H1 (cell line): ENCODE data around the gene BZW1. TPM values are rescaled to one million over a fixed set of nuclear protein-coding genes. Genes with fewer than 3 reads are reported as not detected.

Experiments
- CTCF ChIA-PET: fragments of 300-600 bp; sonication (Branson Sonifier 250); formaldehyde crosslinking; loops from one replicate; lab custom pipeline; 2021; ENCODE audit not compliant: partially characterized antibody; lab: Charles Lee
- POLR2A ChIA-PET: fragments of 300-600 bp; sonication (Branson Sonifier 250); formaldehyde crosslinking; loops from one replicate; lab custom pipeline; 2021; ENCODE audit warnings: inconsistent platforms; ENCODE audit not compliant: partially characterized antibody; lab: Charles Lee
- DNase-seq, 2 experiments: peaks; one replicate each; pipeline versions ENCODE4 v3.0.0 to v3.0.0-alpha.2; 2010 to 2022; ENCODE audit warnings: low spot score in 2 of 2, low read depth in 1 of 2, mixed read lengths in 1 of 2
- FAIRE-seq: peaks from 2 replicates; lab custom pipeline; 2011; peaks lifted over from hg19 to GRCh38; lab: Jason Lieb, UNC
- H2AFZ ChIP-seq: 2 replicates; pipeline ENCODE4 v1.8.1; 2012; ENCODE audit warnings: low read length, inconsistent platforms
- H2AK5ac ChIP-seq: 2 replicates; pipeline ENCODE4 v1.6.1; 2013; ENCODE audit warnings: low read depth, low read length
- H2BK120ac ChIP-seq: replicated peaks from 2 replicates; pipeline ENCODE3; 2013; ENCODE audit warnings: low read depth, low read length, inconsistent platforms
- H2BK12ac ChIP-seq: 2 replicates; pipeline ENCODE4 v1.6.1; 2013; ENCODE audit warnings: low read depth, low read length
- H2BK15ac ChIP-seq: 2 replicates; pipeline ENCODE4 v1.6.1; 2013; ENCODE audit warnings: low read length
- H2BK20ac ChIP-seq: 2 replicates; pipeline ENCODE4 v1.6.1; 2013; ENCODE audit warnings: low read length
- H2BK5ac ChIP-seq: 2 replicates; pipeline ENCODE4 v1.6.1; 2013; ENCODE audit warnings: low read depth, low read length
- H3K14ac ChIP-seq: 2 replicates; pipeline ENCODE4 v1.6.1; 2013; ENCODE audit warnings: inconsistent platforms; ENCODE audit not compliant: insufficient read length
- H3K18ac ChIP-seq: 2 replicates; pipeline ENCODE4 v1.6.1; 2013; ENCODE audit warnings: low read length; ENCODE audit errors: extremely low read depth
- H3K23ac ChIP-seq: 2 replicates; pipeline ENCODE4 v1.6.1; 2013; ENCODE audit warnings: inconsistent platforms; ENCODE audit not compliant: insufficient read length
- H3K23me2 ChIP-seq: 2 replicates; pipeline ENCODE4 v1.6.1; 2013; ENCODE audit warnings: low read depth, low read length
- H3K27ac ChIP-seq: 2 replicates; pipeline ENCODE4 v1.6.1; 2011; ENCODE audit warnings: low read depth, low read length, inconsistent platforms
- H3K27me3 ChIP-seq, 4 experiments: replicated peaks in 1 of 4; 1 replicate in 1 of 4; 2 replicates in 3 of 4; pipeline versions ENCODE4 v1.6.1 to v1.8.1; 2011 to 2013; ENCODE audit warnings: low read length in 3 of 4, mild to moderate bottlenecking in 3 of 4, inconsistent platforms in 2 of 4, mixed read lengths in 2 of 4, moderate library complexity in 1 of 4; ENCODE audit not compliant: control insufficient read depth in 3 of 4, insufficient read depth in 3 of 4; ENCODE audit errors: extremely low read depth in 1 of 4
- H3K36me3 ChIP-seq, 4 experiments: 2 replicates each; pipeline versions ENCODE4 v1.6.1 to v1.8.1; 2011 to 2013; ENCODE audit warnings: mild to moderate bottlenecking in 4 of 4, low read length in 3 of 4, moderate library complexity in 2 of 4, control low read depth in 1 of 4, inconsistent platforms in 1 of 4; ENCODE audit not compliant: insufficient read depth in 4 of 4, control insufficient read depth in 2 of 4
- H3K4ac ChIP-seq: replicated peaks from 2 replicates; pipeline ENCODE3; 2013; ENCODE audit warnings: low read length, low read depth, mixed read lengths, inconsistent platforms; ENCODE audit not compliant: insufficient read length
- H3K4me1 ChIP-seq, 4 experiments: replicated peaks in 1 of 4; 1 replicate in 1 of 4; 2 replicates in 3 of 4; pipeline versions ENCODE4 v1.6.1 to v1.8.1; 2011 to 2013; ENCODE audit warnings: low read length in 3 of 4, inconsistent platforms in 2 of 4, mixed read lengths in 1 of 4; ENCODE audit not compliant: insufficient read depth in 4 of 4, control insufficient read depth in 3 of 4
- H3K4me2 ChIP-seq, 2 experiments: 2 replicates each; pipeline versions ENCODE4 v1.6.1 to v1.8.1; 2011 to 2013; ENCODE audit warnings: low read depth in 2 of 2, low read length in 2 of 2, control low read depth in 1 of 2, inconsistent platforms in 1 of 2, mild to moderate bottlenecking in 1 of 2; ENCODE audit not compliant: insufficient read depth in 1 of 2
- H3K4me3 ChIP-seq, 4 experiments: fragments of 200-600, 300-600 bp in 1 of 4; sonication (generic), shearing (Covaris generic), sonication (Bioruptor Twin) in 1 of 4; 2 replicates each; pipeline versions ENCODE4 v1.5.1 to v1.8.1; 2011 to 2016; ENCODE audit warnings: low read length in 4 of 4, low read depth in 3 of 4, control low read depth in 2 of 4, inconsistent platforms in 2 of 4, mild to moderate bottlenecking in 2 of 4, mixed read lengths in 1 of 4, moderate library complexity in 1 of 4; ENCODE audit not compliant: insufficient read depth in 2 of 4; ENCODE audit errors: extremely low read depth in 1 of 4
- H3K56ac ChIP-seq: replicated peaks from 2 replicates; pipeline ENCODE3; 2013; ENCODE audit warnings: low read depth, mild to moderate bottlenecking, mixed read lengths, low read length, inconsistent platforms; ENCODE audit not compliant: insufficient read length
- H3K79me1 ChIP-seq: 2 replicates; pipeline ENCODE4 v1.6.1; 2013; ENCODE audit warnings: low read depth, low read length, control low read depth
- H3K79me2 ChIP-seq, 2 experiments: 2 replicates each; pipeline versions ENCODE4 v1.6.1 to v1.8.1; 2012 to 2013; ENCODE audit warnings: low read length in 2 of 2, mild to moderate bottlenecking in 2 of 2, inconsistent platforms in 1 of 2; ENCODE audit not compliant: insufficient read depth in 2 of 2, control insufficient read depth in 1 of 2
- H3K9ac ChIP-seq, 4 experiments: replicated peaks in 1 of 4; 1 replicate in 1 of 4; 2 replicates in 3 of 4; pipeline versions ENCODE4 v1.6.1 to v1.8.1; 2011 to 2013; ENCODE audit warnings: low read depth in 3 of 4, low read length in 3 of 4, control low read depth in 2 of 4, mild to moderate bottlenecking in 2 of 4, moderate library complexity in 2 of 4, inconsistent platforms in 1 of 4; ENCODE audit errors: extremely low read depth in 1 of 4
- H3K9me3 ChIP-seq, 2 experiments: 2 replicates each; pipeline versions ENCODE4 v1.6.1 to v1.8.1; 2012 to 2013; ENCODE audit warnings: mild to moderate bottlenecking in 2 of 2, moderate library complexity in 2 of 2, control low read depth in 1 of 2, inconsistent platforms in 1 of 2, low read depth in 1 of 2, low read length in 1 of 2, mixed read lengths in 1 of 2; ENCODE audit not compliant: insufficient read depth in 2 of 2
- H4K20me1 ChIP-seq, 2 experiments: replicated peaks in 1 of 2; 2 replicates each; pipeline versions ENCODE3 to v1.8.1; 2011 to 2013; ENCODE audit warnings: inconsistent platforms in 2 of 2, low read length in 2 of 2, mild to moderate bottlenecking in 1 of 2; ENCODE audit not compliant: insufficient read depth in 2 of 2, control insufficient read depth in 1 of 2
- H4K5ac ChIP-seq: 2 replicates; pipeline ENCODE4 v1.6.1; 2013; ENCODE audit warnings: low read length, low read depth, mixed read lengths, inconsistent platforms; ENCODE audit not compliant: insufficient read length
- H4K8ac ChIP-seq: 2 replicates; pipeline ENCODE4 v1.8.0; 2013; ENCODE audit warnings: mild to moderate bottlenecking, moderate library complexity, low read length, inconsistent platforms; ENCODE audit not compliant: insufficient read depth; ENCODE audit errors: extremely low read depth
- H4K91ac ChIP-seq: replicated peaks from 2 replicates; pipeline ENCODE3; 2013; ENCODE audit warnings: low read length, mixed read lengths, inconsistent platforms; ENCODE audit not compliant: insufficient read length
- E2F6 ChIP-seq: IDR thresholded peaks from 2 replicates; pipeline ENCODE4 v1.6.1; 2012; ENCODE audit warnings: inconsistent platforms
- EGR1 ChIP-seq: IDR thresholded peaks from 2 replicates; pipeline ENCODE4 v1.6.1; 2011; ENCODE audit warnings: low read depth, low read length, borderline replicate concordance
- GABPA ChIP-seq: IDR thresholded peaks from 2 replicates; pipeline ENCODE4 v1.6.1; 2011; ENCODE audit warnings: mild to moderate bottlenecking, low read length, moderate library complexity, borderline replicate concordance; ENCODE audit not compliant: insufficient read depth
- JUN ChIP-seq: IDR thresholded peaks from 2 replicates; pipeline ENCODE4 v1.6.1; 2011; ENCODE audit warnings: low read depth, mild to moderate bottlenecking, improper control_type of control experiment, low read length
- POLR2A ChIP-seq, 2 experiments: IDR thresholded peaks; 1 replicate in 1 of 2; 2 replicates in 1 of 2; pipeline ENCODE4 v1.6.1; 2011; ENCODE audit warnings: low read depth in 2 of 2, low read length in 2 of 2, mild to moderate bottlenecking in 2 of 2; ENCODE audit errors: control extremely low read depth in 1 of 2
- WGBS, 2 experiments: shearing (Covaris generic) in 1 of 2; methylation state at CpG; one replicate each; pipeline versions ENCODE4 v1.1.6 to v1.1.7; 2013 to 2015; ENCODE audit warnings: low lambda C conversion rate in 2 of 2, mixed read lengths in 2 of 2, inconsistent platforms in 1 of 2, low coverage in 1 of 2, missing lambda C conversion rate in 1 of 2; ENCODE audit not compliant: insufficient replicate concordance in 2 of 2, insufficient coverage in 1 of 2, insufficient read length in 1 of 2; ENCODE audit errors: extremely low coverage in 1 of 2, missing lambda C conversion rate in 1 of 2; 5-methylcytosine and 5-hydroxymethylcytosine counted together
- polyA plus RNA-seq, 7 experiments: library from polyadenylated mRNA; depleted of rRNA in 3 of 7; stranded (reverse) in 5 of 7; unstranded in 2 of 7; fragments of >200 nt in 5 of 7; fragments of 200-250 nt in 2 of 7; gene quantifications; 1 replicate in 5 of 7; 2 replicates in 1 of 7; 4 replicates in 1 of 7; pipeline versions ENCODE4 v1.2.1 to v1.2.3, GENCODE V29; 2011 to 2013; ENCODE audit warnings: missing spikeins in 2 of 7, mixed read lengths in 2 of 7
- total RNA-seq: library from RNA; stranded (reverse); fragmentation: NEBNext Ultra II Directional; extraction: Animal tissue kit (Norgen Biotek cat#: 25700); gene quantifications from 2 replicates; pipeline ENCODE4 v1.2.1, GENCODE V29; 2021

Gene BZW1
- total and polyA plus RNA-seq, 2 of the 8 experiments (the other 6 are each of a cell fraction or from before 2014, with no cell fraction given) = 152 to 335 TPM

- no peaks in the 10 kb centered on the region for H3K23me2 ChIP-seq
- ChIA-PET CTCF (interaction anchor here (0.5 to 0.7 kb wide), 3 partner anchors 11 to 1405 kb away, joined by 3 read pairs; no protein-coding TSS in a partner anchor), POLR2A (interaction anchor here (0.9 kb wide), 1 partner anchor 18 kb away, joined by 5 read pairs; the partner anchor contains the start of genes NIF3L1 and PPIL3)
- no peaks in the 10 kb centered on the region for H4K20me1 ChIP-seq
- H3K4me2 ChIP-seq = no peak overlapping the region
- 94% methylated on average over 3 of the region's 3 CpGs; no CpG with 5 or more reads in 1 of the 2 experiments for WGBS, 2 experiments
- peaks cover 5 to 17% (median 12%) of the 10 kb centered on the region in 4 experiments; a peak in 7 of 8 replicates for H3K36me3 ChIP-seq
- H4K8ac ChIP-seq = no peak overlapping the region
- H2AK5ac ChIP-seq = no peak overlapping the region
- H4K5ac ChIP-seq = no peak overlapping the region
- H3K9ac ChIP-seq = no peak overlapping the region
- no peak overlapping the region for H2BK20ac ChIP-seq
- no peak overlapping the region for H3K14ac ChIP-seq
- H3K23ac ChIP-seq = no peak overlapping the region
- H3K56ac ChIP-seq = no peak overlapping the region
- FAIRE-seq = no peak
- no peaks in the 10 kb centered on the region for H3K9me3 ChIP-seq
- no peaks in the 10 kb centered on the region for H3K79me2 ChIP-seq
- H2BK12ac ChIP-seq = no peak overlapping the region
- H3K4me3 ChIP-seq = no peak overlapping the region
- no peak overlapping the region for H3K18ac ChIP-seq
- H3K4ac ChIP-seq = no peak overlapping the region
- no peak overlapping the region for H2AFZ ChIP-seq
- H3K27ac ChIP-seq = no peak overlapping the region
- H3K79me1 ChIP-seq = no peaks in the 10 kb centered on the region
- no peak overlapping the region for H4K91ac ChIP-seq
- no peak for DNase-seq
- H2BK5ac ChIP-seq = no peak overlapping the region
- no peak for TF ChIP-seq JUN
- no peak for TF ChIP-seq POLR2A (IDR thresholded peaks at IDR 0.05; ENCODE audit: control extremely low read depth in 1 of 2, low read depth in 2 of 2, low read length in 2 of 2)
- TF ChIP-seq E2F6 = no peak
- TF ChIP-seq GABPA = no peak
- TF ChIP-seq EGR1 = no peak
- TF ChIP-seq, all 59 proteins: peak for 0
- Histone ChIP-seq H3K4me1 (no peaks in the 10 kb centered on the region), H2BK15ac (no peak overlapping the region), H2BK120ac (no peak overlapping the region), H3K27me3 (no peaks in the 10 kb centered on the region)
Measured at GRCh38 chr2:200871151-200871550, 59.4 kb downstream of the BZW1 start.
